Measurements from ENCODE around the gene TCL1A. TPM values are rescaled to one million over a fixed set of nuclear protein-coding genes. Genes with fewer than 3 reads are reported as not detected.

The TCL1A gene
- total and polyA plus RNA-seq, 12 donors = 0.33 to 0.58 TPM; not detected in 10

Other genes starting within 250 kb of the TCL1A start
- 10 to 100 TPM in 5 of 10 donors, 1 to 10 TPM in 5; 4.8 to 15.4 (median 10.4) TPM for gene SYNE3, start 197.5 kb downstream of the TCL1A start, total RNA-seq
- gene SYNE3, start 197.5 kb downstream of the TCL1A start, polyA plus RNA-seq = 1 to 10 TPM; 1.5 to 5.3 TPM
- 100 to 1,000 TPM in 2 of 10 donors, 10 to 100 TPM in 8; 69.9 to 121 (median 91.8) TPM for gene GLRX5, start 179.1 kb downstream of the TCL1A start, total RNA-seq
- gene GLRX5, start 179.1 kb downstream of the TCL1A start, polyA plus RNA-seq = 10 to 100 TPM; 49.8 to 66.6 TPM
- gene TCL1B, start 27.7 kb downstream of the TCL1A start, total RNA-seq = not detected
- not detected for gene TCL1B, start 27.7 kb downstream of the TCL1A start, polyA plus RNA-seq
- gene TUNAR, start 162.7 kb upstream of the TCL1A start, total RNA-seq = not detected
- gene TUNAR, start 162.7 kb upstream of the TCL1A start, polyA plus RNA-seq = not detected